ENCODE measurements around the gene SETBP1. TPM values are rescaled to one million over a fixed set of nuclear protein-coding genes. Genes with fewer than 3 reads are reported as not detected.
A peak's percentile ranks its signal among the peaks of the same experiment; 100 is the strongest.

Gene SETBP1
- polyA plus RNA-seq, 1 experiment = 2.9 TPM

DNA sequence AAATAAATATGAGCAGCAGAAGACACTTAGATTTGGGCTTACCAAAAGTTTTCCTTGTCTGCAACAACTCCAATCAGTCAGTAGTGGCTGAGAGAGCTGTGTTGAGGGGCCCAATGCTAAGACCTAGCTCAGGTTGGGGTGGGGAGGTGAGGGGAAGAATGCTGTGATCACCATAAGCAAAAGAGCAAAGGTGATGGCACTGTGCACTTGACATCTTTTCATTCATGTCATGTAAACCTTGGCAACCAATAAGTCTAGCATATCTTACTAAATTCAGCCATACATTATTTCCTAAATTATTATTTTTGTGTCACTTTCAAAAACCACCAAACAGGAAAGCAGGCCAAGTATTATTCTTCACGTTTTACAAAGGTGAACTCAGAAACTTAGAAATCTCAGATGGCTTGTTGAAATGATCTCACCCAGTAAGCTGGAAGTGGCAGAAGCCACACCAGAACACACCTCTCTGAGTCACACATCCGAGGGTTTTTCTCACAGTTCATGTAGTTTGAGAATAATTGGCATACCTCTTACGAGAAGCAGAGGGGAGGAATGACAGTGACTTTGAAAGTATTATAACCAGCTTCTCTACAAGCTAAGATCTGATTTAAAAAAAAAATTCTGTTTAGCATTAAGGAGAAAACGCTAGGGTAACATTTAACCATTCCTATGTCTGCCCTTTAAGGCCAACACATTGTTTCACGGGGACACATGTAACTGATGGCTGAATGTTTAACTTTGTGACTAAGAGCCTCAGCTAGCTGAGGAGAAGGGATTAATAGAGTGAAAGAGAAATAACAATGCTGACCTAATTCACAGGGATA lies 43.3 kb upstream of the SETBP1 start:
- H3K4me3 ChIP-seq (ENCODE audit: low read depth, low read length) = no peak overlapping the region
- peak; percentile 23 for DNase-seq (ENCODE audit: low read depth)
- TF ChIP-seq, protein P1, sequence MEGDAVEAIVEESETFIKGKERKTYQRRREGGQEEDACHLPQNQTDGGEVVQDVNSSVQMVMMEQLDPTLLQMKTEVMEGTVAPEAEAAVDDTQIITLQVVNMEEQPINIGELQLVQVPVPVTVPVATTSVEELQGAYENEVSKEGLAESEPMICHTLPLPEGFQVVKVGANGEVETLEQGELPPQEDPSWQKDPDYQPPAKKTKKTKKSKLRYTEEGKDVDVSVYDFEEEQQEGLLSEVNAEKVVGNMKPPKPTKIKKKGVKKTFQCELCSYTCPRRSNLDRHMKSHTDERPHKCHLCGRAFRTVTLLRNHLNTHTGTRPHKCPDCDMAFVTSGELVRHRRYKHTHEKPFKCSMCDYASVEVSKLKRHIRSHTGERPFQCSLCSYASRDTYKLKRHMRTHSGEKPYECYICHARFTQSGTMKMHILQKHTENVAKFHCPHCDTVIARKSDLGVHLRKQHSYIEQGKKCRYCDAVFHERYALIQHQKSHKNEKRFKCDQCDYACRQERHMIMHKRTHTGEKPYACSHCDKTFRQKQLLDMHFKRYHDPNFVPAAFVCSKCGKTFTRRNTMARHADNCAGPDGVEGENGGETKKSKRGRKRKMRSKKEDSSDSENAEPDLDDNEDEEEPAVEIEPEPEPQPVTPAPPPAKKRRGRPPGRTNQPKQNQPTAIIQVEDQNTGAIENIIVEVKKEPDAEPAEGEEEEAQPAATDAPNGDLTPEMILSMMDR (IDR thresholded peaks at IDR 0.05; ENCODE audit: insufficient read depth, low read depth, low read length) = no peak
- POLR2A ChIA-PET = no interaction called here
- H3K36me3 ChIP-seq (ENCODE audit: control insufficient read depth, insufficient read depth, low read length) = no peaks in the 10 kb centered on the region
- no peaks in the 10 kb centered on the region for H3K27me3 ChIP-seq (ENCODE audit: control insufficient read depth, insufficient read depth, low read length)
- CTCF ChIA-PET = interaction anchor here (0.7 to 1.5 kb wide), 4 partner anchors 8 to 12 kb away, joined by 3 to 4 read pairs (median 3); no protein-coding TSS in a partner anchor

DNA sequence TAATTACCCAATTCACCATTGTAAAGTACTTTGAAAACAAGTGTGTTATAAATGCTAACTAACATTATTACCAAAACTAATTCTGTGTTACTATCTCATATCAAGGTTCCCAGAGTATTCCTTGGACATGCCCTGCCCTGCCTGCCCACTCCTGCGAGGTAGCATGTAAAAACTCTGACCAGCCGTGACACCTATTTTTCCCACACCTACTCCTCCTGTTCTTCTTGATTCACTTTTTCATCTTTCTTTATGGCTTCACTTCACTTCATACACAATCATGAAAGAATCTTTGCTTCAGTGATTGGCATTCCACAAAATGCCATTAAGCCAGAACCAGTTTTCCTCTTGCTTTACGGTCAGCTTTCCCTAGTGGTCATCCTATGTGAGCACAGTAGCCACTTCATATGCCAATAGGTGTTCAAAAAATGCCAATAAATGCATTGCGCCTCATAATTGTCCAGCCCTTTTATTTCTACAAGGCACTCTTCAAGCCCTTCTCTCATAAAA lies 42.6 kb upstream of the SETBP1 start:
- POLR2A ChIA-PET = no interaction called here

DNA sequence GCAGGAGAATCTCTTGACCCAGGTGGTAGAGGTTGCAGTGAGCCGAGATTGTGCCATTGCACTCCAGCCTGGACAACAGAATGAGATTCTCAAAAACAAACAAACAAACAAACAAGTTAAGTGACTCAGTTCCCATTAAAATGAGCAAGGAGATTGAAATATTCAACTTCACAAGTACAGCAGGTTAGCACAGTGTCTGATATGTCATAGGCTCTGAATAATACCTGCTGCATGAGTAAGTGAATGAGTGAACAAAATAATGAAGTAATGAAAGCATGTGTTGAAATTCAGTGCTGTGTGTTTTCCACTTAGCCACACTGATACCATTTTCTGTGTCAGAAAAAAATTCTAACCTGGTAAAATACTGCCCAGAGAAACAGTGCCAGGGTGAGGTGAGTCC lies 41.9 kb upstream of the SETBP1 start:
- ChIA-PET POLR2A (no interaction called here), CTCF (interaction anchor here (1.0 to 1.5 kb wide), 2 partner anchors 10 to 11 kb away, joined by 3 read pairs; no protein-coding TSS in a partner anchor)
- Histone ChIP-seq H3K36me3 (ENCODE audit: control insufficient read depth, insufficient read depth, low read length) (no peaks in the 10 kb centered on the region), H3K4me3 (ENCODE audit: low read depth, low read length) (no peak overlapping the region), H3K27me3 (ENCODE audit: control insufficient read depth, insufficient read depth, low read length) (no peaks in the 10 kb centered on the region)
- TF ChIP-seq, protein P1 (IDR thresholded peaks at IDR 0.05; ENCODE audit: insufficient read depth, low read depth, low read length) = no peak
- no peak for DNase-seq (ENCODE audit: low read depth)

More for the DNA sequence above, 42.6 kb upstream of the SETBP1 start:
- TF ChIP-seq, protein P1 (IDR thresholded peaks at IDR 0.05; ENCODE audit: insufficient read depth, low read depth, low read length) = no peak
- Histone ChIP-seq H3K27me3 (ENCODE audit: control insufficient read depth, insufficient read depth, low read length) (no peaks in the 10 kb centered on the region), H3K36me3 (ENCODE audit: control insufficient read depth, insufficient read depth, low read length) (no peaks in the 10 kb centered on the region), H3K4me3 (ENCODE audit: low read depth, low read length) (no peak overlapping the region)
- no peak for DNase-seq (ENCODE audit: low read depth)
- CTCF ChIA-PET = interaction anchor here (0.7 to 1.5 kb wide), 3 partner anchors 9 to 12 kb away, joined by 3 read pairs; no protein-coding TSS in a partner anchor

DNA sequence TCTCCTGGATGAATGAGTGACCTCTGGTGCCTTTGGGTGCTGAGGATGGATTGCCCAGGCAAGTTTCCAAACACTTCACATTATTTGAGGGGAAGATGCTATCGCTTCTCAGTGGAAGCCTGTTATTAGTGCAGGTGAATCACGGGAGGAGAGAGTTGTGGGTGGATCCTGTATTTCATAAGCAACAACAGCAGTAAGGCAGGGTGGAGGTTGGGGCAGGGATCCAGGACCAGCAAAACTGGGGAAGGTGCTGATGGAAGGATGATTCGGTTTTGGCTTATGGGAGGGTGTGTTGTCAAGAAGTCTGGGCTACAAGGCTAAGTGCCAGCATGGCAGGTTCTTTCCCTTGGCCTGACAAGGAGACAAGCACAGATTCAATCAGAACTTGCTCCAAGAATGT lies 37.7 kb upstream of the SETBP1 start:
- DNase-seq (ENCODE audit: low read depth) = no peak
- TF ChIP-seq, protein P1 (IDR thresholded peaks at IDR 0.05; ENCODE audit: insufficient read depth, low read depth, low read length) = no peak
- no peak overlapping the region for H3K4me3 ChIP-seq (ENCODE audit: low read depth, low read length)
- POLR2A ChIA-PET = no interaction called here
- no peaks in the 10 kb centered on the region for H3K27me3 ChIP-seq (ENCODE audit: control insufficient read depth, insufficient read depth, low read length)
- CTCF ChIA-PET = no interaction called here
- no peaks in the 10 kb centered on the region for H3K36me3 ChIP-seq (ENCODE audit: control insufficient read depth, insufficient read depth, low read length)

DNA sequence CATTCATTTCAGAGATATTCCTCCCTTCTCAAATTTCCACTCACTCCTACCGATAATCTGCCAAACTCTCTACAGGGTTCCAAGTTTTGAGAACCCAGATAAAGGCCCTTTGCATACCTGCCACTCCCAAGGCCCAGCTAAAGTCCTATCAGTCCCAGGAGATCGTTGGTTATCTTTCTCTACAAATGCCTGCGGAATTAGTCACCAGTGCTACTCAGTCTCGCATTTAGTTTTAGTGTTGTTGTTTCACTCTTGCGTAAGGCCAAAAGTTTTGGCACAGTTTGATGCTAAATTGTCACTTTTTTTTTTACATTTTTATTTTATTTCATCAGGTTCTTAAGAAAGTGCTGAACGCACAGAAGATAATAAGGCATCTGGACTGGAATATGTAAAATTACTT lies 29.2 kb upstream of the SETBP1 start:
- no peak overlapping the region for H3K4me3 ChIP-seq (ENCODE audit: low read depth, low read length)
- H3K27me3 ChIP-seq (ENCODE audit: control insufficient read depth, insufficient read depth, low read length) = no peaks in the 10 kb centered on the region
- POLR2A ChIA-PET = no interaction called here
- TF ChIP-seq, protein P1 (IDR thresholded peaks at IDR 0.05; ENCODE audit: insufficient read depth, low read depth, low read length) = no peak
- CTCF ChIA-PET = interaction anchor here (0.7 kb wide), 1 partner anchor 1389 kb away, joined by 5 read pairs; no protein-coding TSS in a partner anchor
- no peaks in the 10 kb centered on the region for H3K36me3 ChIP-seq (ENCODE audit: control insufficient read depth, insufficient read depth, low read length)
- peak; percentile 18 for DNase-seq (ENCODE audit: low read depth)

Data from BJ (cell line).